GOT3 (cell line): ENCODE results near the gene CBL.

Experiments used
- DNase-seq: peaks from one replicate; lab custom pipeline; 2025; ENCODE audit warnings: mixed read lengths; lab: John Stamatoyannopoulos, UW

CBL gene

GRCh38 chr11:119273721-119274120 is 67.6 kb downstream of the CBL start:
- DNase-seq, result no peak

DNA sequence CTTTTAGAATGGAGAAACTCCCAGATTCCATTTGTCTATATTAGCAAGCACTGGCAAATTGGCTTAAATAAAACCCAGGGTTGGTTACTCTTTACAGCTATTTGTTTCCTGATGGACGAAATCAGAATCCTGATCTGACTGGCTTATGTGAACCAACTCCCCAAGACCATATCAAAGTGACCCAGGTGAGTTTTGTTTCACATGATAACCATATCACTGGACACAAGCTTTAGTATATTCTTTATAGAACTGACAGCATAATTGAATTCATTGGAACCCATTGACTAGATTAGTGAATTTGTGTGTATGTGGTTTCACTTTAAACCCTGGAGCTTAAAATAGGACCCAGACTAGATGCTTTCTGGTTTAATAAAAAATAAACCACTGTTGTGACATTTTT is 71.5 kb downstream of the CBL start:
- DNase-seq, result no peak

GRCh38 chr11:119282495-119282894 is 76.4 kb downstream of the CBL start:
- no peak for DNase-seq

DNA sequence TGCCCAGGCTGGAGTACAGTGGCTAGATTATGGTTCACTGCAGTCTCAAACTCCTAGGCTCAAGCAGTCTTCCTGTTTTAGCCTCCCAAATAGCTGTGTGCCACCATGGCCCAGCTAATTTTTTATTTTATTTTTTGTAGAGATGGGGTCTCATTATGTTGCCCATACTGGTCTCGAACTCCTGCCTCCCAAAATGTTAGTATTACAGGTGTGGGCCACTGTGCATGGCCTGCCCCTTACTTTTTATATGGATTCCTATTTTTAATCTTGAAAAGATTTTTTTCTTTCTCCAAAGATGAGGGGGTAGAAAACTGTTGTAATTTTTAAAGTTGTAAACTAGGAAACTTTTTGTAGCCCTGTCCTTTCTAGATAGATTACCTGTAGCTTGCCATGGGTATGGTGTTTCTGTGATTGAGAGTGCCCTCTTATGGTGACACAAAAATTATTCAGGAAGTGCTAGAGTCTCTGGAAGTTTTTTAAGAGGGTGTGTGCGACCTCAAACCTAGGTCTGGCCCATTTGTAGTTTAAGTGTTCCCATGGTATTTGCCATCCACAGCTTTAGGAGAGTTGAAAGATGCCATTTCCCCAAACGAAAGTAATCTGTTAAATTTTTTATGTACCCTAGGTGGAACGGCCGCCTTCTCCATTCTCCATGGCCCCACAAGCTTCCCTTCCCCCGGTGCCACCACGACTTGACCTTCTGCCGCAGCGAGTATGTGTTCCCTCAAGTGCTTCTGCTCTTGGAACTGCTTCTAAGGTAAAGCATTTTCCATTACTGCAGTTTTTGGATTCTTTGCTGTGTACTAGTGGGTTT is 78.4 kb downstream of the CBL start:
- DNase-seq, result no peak

DNA sequence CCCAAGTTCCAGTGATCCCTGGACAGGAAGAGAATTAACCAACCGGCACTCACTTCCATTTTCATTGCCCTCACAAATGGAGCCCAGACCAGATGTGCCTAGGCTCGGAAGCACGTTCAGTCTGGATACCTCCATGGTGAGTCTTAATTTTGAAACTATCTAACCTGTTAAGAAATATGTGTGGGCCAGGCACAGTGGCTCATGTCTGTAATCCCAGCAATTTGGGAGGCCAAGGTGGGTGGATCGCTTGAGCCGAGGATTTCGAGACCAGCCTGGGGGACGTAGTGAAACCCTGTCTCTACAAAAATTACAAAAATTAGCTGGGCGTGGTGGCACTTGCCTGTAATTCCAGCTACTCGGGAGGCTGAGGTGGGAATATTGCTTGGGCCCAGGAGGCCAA is 79.3 kb downstream of the CBL start:
- DNase-seq, result no peak

- DNase-seq, result no peak
Measured at GRCh38 chr11:119288219-119288618, 82.1 kb downstream of the CBL start.

DNA sequence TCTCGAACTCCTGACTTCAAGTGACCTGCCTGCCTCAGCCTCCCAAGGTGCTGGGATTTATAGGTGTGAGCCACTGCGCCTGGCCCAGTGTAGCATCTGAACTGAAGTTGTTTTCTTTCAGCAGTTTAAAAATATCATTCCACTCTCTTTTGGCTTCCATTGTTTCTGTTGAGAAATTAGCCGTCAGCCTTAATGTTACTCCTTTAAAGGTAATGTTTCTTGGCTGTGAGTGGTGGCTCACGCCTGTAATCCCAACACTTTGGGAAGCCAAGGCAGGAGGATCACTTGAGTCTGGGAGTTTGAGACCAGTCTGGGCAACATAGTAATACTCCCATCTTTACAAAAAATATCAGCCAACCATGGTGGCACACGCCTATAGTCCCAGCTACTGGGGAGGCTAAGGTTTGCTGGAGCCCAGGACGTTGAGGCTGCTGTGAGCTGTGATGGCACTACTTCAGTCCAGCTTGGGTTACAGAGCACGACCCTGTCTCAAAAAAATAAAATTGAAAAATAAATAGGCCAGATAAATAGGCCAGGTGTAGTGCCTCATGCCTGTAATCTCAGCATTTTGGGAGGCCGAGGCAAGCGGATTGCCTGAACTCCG is 84.9 kb downstream of the CBL start:
- DNase-seq, result no peak

DNA sequence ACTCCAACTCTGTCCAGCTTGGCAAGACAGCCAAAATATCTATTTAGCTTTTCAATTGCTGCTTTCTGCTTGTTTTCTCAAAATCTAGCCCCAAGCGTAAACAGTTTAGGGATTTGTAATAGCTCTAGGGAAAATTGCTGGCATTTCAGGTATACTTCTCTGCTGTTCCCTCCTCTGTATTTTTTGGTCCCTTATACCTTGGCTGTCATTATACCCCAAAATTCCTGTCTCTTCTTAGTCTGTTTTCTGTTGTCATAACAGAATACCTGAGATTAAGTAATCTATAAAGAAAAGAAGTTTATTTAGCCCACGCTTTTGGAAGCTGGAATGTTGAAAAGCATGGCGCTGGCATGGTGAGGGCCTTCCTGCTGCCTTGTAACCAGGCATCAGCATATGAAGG is 87.3 kb downstream of the CBL start:
- DNase-seq, result no peak

DNA sequence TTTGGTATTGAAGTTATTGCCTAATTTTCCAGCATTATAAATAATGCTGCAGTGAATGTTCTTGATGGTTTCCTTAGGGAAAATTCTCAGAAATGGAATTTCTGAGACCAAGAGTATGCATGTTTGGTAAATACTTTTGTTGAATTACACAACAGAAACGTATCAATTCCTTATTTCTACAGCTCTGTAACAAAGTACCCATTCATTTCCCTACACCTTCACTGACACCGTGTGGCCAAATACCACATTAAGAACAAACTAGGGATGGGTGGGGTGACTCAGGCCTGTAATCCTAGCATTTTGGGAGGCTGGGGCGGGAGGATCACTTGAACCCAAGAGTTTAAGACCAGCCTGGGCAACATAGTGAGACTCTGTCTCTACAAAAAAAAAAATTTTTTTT is 89.0 kb downstream of the CBL start:
- no peak for DNase-seq

GRCh38 chr11:119297938-119298337 is 91.8 kb downstream of the CBL start:
- DNase-seq, result no peak

GRCh38 chr11:119298726-119299125 is 92.6 kb downstream of the CBL start:
- DNase-seq, result no peak

DNA sequence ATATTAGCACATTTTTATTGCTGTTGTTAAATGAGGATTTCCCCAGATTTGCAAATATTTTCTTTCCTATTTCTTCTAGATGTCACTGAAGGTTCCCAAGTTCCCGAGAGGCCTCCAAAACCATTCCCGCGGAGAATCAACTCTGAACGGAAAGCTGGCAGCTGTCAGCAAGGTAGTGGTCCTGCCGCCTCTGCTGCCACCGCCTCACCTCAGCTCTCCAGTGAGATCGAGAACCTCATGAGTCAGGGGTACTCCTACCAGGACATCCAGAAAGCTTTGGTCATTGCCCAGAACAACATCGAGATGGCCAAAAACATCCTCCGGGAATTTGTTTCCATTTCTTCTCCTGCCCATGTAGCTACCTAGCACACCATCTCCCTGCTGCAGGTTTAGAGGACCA is 93.3 kb downstream of the CBL start:
- DNase-seq, result no peak

DNA sequence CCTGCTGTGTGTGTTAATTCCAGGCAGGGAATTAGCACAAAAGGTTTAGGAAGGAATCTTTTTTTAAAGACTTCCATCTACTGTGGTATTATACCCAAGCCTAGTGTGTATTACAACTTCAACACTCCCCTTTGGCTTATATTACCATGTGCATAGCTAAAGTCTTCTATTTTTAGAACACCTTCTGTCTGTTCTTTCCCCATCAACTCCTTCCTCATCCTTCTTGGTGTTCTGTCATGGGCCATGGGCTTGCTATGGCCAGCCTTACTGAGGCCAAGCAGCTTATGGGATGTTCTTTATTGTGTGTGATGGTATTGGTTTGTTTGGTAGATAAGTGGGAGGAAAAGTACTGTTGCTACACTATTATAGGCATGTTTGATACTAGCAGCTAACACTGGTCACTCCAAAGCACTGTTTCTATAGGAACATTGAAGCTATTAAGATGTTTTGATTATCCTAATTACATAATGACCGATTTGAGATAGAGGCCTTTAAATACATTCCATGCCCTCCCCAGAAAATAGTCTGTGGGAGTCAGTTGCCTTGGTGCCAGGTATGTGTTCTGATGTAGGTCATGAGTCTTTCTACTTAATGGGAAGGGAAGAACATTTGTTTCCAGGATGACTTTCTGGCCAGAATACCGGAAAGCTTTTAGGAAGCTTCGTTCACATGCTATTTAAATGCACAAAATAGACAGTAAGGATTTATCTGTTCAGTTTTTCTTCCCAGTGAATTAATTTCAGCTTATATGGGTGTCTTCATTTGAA is 94.2 kb downstream of the CBL start:
- DNase-seq, result no peak

DNA sequence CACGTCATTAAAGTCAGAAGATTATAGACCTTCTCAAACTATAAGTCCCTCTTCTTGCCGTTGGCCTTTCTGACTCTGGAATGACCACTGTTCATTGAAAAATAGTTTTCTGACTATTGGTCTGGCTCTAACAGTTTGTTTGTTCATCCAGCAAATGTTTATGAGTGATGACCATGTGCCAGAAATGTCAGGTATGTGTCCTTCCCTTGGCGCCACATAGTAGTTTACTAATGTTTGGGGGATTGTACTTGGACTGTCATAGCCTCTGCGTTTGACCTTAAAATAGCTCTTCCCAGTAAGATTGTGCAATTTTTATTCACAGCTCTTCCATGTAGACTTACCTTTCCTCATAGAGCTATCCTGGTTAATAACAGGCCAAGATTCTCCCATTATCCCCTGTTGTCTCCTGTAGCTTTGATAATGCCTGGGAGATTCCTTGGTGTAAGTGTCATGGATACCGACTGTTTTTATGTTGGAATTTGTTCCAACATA is 97.1 kb downstream of the CBL start:
- DNase-seq, result no peak

DNA sequence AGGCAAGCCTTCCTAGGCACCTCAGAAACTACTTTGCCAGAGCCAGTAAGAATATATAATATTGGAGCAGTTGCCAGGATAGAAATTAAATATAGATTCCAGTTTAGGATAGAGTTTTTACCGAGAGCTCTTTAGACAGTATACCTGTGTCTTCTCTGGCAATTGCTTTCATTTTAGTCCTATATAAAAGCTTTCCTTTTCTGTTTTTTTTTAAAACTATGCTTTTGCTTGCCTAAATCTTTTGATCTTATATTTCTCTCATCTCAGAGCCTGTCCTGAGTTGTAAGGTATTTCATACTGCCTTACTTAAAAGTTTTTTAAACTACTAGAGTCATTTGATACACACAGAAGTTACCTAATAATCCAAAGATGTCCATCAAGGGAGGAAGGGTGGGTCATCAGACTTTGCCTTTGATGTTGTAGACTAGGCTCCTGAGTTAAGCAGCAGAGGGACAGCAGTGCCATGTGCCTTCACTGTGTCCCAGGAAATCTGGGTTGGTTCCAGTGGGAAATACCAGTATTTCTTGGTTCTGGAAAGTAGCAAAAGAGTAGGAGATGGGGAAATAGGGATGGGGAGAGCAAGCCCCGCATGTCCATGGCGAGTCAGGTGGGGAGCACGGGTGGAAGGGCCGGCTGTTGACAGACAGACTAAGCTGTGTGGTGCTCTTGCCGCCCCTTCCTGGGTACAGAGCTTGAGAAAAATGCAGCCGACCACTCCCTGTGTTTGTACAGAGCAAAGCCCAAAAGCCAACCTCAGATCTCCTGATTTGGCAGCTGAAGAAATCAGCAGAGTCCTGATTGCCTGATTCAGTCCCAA is 99.6 kb downstream of the CBL start:
- no peak for DNase-seq

DNA sequence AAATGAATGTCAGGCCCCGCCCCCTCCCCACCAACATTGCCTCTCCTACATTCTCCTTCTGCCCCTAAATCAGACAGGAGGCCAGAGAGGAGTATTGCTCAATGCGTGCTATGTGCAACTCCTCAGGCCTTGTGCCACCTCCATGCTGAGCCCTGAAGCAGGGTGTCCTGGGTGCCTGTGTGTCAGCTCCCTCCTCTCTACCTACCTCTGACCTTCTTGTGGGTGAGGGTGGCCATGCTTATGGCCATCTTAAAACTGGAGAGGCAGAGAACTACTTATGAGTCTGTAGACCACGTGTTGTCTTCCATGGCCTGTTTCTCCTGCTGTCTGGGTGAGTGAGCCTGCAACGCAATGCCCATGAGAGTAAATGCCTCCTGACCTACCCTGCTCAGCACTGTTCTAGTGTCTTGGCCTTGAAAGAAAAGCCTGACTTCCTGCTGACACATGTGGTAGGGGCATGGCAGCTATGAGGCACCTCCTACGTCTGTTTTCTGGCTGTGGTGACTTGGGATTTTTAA is 100.3 kb downstream of the CBL start:
- no peak for DNase-seq

GRCh38 chr11:119307219-119307618 is 101.1 kb downstream of the CBL start:
- no peak for DNase-seq

GRCh38 chr11:119307974-119308373 is 101.8 kb downstream of the CBL start:
- no peak for DNase-seq

GRCh38 chr11:119309411-119309810 is 103.3 kb downstream of the CBL start:
- DNase-seq, result no peak

GRCh38 chr11:119309953-119310681 is 104.0 kb downstream of the CBL start:
- DNase-seq, result no peak

DNA sequence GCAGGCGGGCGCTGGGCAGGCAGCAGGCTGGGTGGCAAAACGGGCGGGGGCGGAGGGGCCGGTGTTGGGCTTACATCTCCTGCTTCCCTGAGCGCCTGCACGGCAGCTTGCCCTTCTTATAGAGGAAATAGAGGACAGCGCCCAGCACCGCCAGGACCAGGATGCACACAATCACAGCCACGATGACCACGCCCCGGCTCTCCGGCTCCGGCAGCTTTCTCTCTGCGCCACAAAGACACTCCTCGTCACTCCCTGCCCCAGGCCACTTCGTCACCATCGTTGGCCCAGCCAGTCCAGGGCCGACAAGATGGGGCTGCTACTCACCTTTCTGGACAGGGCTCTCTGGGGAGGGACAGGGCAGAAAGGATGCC is 104.5 kb downstream of the CBL start:
- DNase-seq, result no peak
